Mucosa of stomach (tissue), 1 donor: ENCODE data around the gene DLGAP4.

ENCODE experiments used
- H3K27me3 ChIP-seq: one replicate; pipeline ENCODE4 v1.7.0; 2013; ENCODE audit warnings: mild to moderate bottlenecking, low read length; ENCODE audit not compliant: control insufficient read depth, insufficient read depth
- H3K36me3 ChIP-seq: one replicate; pipeline ENCODE4 v1.7.0; 2013; ENCODE audit warnings: low read length; ENCODE audit not compliant: control insufficient read depth, insufficient read depth
- H3K4me1 ChIP-seq: one replicate; pipeline ENCODE4 v1.7.0; 2013; ENCODE audit warnings: mild to moderate bottlenecking, low read length; ENCODE audit not compliant: control insufficient read depth, insufficient read depth
- H3K4me3 ChIP-seq: one replicate; pipeline ENCODE4 v1.7.0; 2013; ENCODE audit warnings: low read length
- H3K9ac ChIP-seq: one replicate; pipeline ENCODE4 v1.7.0; 2013; ENCODE audit warnings: mild to moderate bottlenecking, low read length, moderate library complexity
- H3K9me3 ChIP-seq: one replicate; pipeline ENCODE4 v1.7.0; 2013; ENCODE audit warnings: mild to moderate bottlenecking, low read length, moderate library complexity; ENCODE audit not compliant: control insufficient read depth
- donor health status: Pancreatic carcinoma.

The DLGAP4 gene

DNA sequence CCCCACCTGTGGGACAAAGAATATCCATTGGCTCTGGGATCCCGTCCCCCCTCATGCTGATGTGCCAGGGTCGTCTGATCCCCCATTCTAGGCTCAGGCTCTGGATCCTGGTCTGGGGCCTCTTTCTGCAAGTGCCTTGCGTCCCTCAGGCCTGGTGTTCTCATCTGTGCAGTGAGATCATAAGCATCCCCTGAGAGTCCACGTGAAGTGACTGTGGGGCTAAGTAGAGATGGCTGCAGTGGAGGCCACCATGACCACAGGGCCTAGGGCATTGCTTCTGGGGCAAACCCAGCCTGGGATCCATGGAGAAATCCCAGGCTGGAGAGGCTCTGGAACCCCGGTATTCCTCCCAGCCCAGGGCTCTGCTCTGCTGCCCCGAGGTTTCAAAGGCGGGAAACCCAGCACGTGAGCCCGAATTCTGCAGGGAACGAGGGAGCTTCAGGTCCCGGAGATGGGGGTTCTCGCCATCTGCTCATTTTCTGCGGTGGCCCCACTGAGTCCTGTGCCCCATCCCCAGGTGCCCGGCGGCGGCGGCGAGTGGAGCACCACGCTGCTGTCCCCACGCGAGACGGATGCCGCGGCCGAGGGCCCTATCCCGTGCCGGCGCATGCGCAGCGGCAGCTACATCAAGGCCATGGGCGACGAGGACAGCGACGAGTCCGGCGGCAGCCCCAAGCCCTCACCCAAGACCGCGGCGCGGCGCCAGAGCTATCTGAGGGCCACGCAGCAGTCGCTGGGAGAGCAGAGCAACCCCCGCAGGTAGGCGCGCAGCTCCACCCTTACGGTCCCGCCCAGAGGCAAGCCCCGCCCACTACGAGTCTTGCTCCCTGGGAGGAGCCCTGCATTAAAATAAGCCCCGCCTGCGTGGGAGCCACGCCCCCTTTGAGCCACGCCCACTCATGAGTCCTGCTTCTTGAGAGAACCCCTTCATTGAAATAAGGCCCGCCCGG is 129.7 kb downstream of the DLGAP4 start:
- Histone ChIP-seq H3K4me3 (no peak overlapping the region), H3K9ac (no peak overlapping the region), H3K4me1 (peaks cover 7% of the 10 kb centered on the region), H3K36me3 (no peaks in the 10 kb centered on the region), H3K27me3 (peaks cover 11% of the 10 kb centered on the region), H3K9me3 (no peaks in the 10 kb centered on the region)

DNA sequence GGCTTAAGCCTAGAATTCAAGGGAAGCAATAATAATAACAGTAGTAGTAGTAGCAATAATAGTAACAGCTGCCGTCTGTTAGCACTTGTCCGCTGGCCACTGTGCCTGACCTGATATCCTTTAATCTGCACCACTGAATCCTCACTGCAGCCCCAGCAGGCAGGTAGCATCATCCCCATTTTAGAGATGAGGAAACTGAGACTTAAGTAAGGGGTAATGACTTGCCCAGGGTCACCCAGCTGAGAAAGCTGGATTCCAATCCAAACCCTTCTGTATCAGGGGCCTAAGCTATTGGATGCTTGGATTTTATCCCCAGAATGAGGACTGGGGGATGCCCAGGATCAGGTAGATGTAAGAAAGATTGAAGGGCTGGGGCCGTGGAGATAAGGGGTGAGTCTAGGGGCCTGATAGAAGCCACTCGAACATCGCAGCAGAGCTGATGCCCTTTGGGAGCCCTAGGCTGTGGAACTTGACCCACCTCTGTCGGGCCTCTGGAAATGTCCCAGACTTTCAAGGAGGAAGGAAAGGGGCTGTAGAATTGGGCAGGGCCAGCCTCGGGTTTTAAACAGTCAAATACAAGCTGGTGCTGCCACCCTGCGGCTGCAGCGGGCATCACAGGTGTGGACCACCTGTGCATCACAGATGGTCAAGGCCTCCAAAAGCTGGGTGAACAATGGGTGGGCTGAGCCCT is 133.0 kb downstream of the DLGAP4 start:
- no peaks in the 10 kb centered on the region for H3K9me3 ChIP-seq
- peaks cover 7% of the 10 kb centered on the region for H3K4me1 ChIP-seq
- no peak overlapping the region for H3K4me3 ChIP-seq
- H3K27me3 ChIP-seq: peaks cover 11% of the 10 kb centered on the region
- no peak overlapping the region for H3K9ac ChIP-seq
- H3K36me3 ChIP-seq: no peaks in the 10 kb centered on the region

DNA sequence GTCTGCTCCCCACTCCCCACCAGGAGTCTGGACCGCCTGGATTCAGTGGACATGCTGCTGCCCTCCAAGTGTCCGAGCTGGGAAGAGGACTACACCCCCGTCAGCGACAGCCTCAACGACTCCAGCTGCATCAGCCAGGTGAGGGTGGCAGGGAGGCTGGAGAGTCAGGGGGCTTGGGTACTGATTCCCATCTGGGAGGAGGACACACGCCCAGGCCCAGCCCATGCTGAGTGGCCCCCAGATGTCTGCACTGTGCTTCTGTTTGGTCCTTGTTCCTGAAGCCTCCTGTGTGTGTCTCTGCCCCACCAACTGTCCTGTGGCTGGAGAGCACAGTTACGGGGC is 133.6 kb downstream of the DLGAP4 start:
- Histone ChIP-seq H3K4me1 (peaks cover 7% of the 10 kb centered on the region), H3K9ac (no peak overlapping the region), H3K27me3 (peaks cover 11% of the 10 kb centered on the region), H3K36me3 (no peaks in the 10 kb centered on the region), H3K4me3 (no peak overlapping the region), H3K9me3 (no peaks in the 10 kb centered on the region)

DNA sequence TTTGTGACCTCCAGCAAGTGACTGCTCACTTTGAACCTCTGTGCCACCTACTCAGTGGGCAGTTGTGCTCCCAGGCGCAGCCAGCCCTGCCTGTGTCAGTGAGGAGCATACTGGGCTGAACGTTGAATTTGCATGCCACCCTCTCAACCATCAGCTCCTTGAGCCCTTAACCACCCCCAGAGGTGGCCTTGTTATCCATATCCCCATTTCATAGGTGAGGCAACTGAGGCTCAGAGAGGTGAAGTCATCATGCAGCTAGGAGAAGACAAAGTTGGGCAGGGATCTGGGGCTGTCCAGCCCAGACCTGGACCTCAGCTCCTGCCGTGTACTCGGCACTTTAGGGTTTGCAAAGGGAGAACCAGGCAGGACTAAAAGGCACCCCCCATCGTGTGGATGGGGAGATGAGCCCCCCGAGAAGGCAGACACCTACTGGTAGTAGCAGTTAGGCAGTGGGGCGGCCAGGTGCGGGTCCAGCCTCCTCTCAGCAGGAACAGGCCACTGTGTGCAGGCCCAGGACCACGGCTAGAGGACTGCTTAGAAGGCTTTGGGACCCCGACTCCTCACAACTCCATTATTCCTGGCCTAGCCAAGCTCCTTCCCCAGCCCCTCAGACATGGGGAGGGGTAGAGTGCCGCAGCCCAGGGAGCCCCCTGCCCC is 134.4 kb downstream of the DLGAP4 start:
- no peaks in the 10 kb centered on the region for H3K36me3 ChIP-seq
- H3K4me3 ChIP-seq: no peak overlapping the region
- peaks cover 7% of the 10 kb centered on the region for H3K27me3 ChIP-seq
- peaks cover 7% of the 10 kb centered on the region for H3K4me1 ChIP-seq
- no peaks in the 10 kb centered on the region for H3K9me3 ChIP-seq
- H3K9ac ChIP-seq: no peak overlapping the region

DNA sequence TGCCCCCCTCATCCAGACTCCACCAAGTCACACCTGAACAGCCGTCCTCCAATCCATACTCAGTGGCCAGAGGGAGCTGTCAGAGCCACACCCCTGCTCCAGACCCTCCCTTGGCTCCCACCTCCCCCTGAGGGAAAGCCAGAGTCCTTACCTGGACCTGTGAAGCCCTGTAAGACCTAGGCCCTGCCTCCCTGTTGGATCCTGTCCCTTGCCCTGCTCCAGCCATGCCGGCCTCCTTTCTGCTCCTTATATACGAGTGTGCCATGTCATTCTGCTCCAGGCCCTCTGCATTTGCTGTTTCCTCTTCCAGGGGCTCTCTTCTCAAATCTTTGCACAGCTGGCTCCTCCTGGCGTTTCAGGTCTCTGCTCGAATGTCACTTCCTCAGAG is 134.9 kb downstream of the DLGAP4 start:
- Histone ChIP-seq H3K9me3 (no peaks in the 10 kb centered on the region), H3K4me1 (peaks cover 3% of the 10 kb centered on the region)

DNA sequence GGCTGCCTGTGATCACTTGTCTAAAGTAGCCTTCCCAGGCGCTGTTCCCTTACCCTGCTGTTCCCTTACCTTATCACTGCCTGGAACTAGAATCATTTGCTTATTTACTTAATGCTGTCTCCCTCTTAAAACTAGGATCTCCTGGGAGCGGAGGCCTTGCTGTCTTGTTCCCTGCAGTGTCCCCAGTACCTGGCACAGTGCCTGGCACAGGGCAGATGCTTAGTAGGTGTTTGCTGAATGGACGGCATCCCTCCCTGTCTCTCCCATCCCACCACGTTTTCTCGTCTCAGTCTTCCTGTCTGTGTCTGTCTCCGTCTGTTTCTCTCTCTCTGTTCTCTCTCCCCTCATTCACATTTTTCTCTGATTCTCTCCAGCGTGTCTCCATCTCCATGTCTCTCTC is 135.3 kb downstream of the DLGAP4 start:
- no peak overlapping the region for H3K4me3 ChIP-seq
- no peak overlapping the region for H3K9ac ChIP-seq
- no peaks in the 10 kb centered on the region for H3K4me1 ChIP-seq
- H3K27me3 ChIP-seq: peaks cover 7% of the 10 kb centered on the region
- H3K36me3 ChIP-seq: no peaks in the 10 kb centered on the region
- H3K9me3 ChIP-seq: no peaks in the 10 kb centered on the region

More for the DNA sequence above, 134.9 kb downstream of the DLGAP4 start:
- no peak overlapping the region for H3K9ac ChIP-seq
- H3K36me3 ChIP-seq: no peaks in the 10 kb centered on the region
- no peak overlapping the region for H3K4me3 ChIP-seq
- peaks cover 7% of the 10 kb centered on the region for H3K27me3 ChIP-seq

DNA sequence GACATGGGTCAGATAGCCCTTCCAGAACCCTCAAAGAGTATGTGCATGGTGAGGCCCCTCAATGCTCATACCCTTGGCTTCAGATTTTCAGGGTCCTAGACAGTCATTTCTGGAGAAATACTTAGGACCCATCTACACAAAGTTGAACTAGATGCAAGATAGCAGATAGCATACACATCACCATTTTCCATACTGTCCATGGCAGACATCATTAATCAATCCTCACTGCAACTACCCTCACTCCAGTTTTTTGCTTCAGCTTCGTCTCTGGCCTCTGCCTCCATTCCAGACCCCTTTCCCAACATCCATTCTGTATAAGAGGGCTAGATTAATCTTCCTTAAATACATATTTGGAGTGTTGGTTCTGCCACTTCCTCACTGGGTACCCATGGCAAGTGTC is 139.7 kb downstream of the DLGAP4 start:
- H3K27me3 ChIP-seq: no peaks in the 10 kb centered on the region
- no peak overlapping the region for H3K4me3 ChIP-seq
- H3K9ac ChIP-seq: no peak overlapping the region
- no peaks in the 10 kb centered on the region for H3K4me1 ChIP-seq
- no peaks in the 10 kb centered on the region for H3K36me3 ChIP-seq
- H3K9me3 ChIP-seq: no peaks in the 10 kb centered on the region

GRCh38 chr20:36446557-36446956 is 140.4 kb downstream of the DLGAP4 start:
- Histone ChIP-seq H3K4me3 (no peak overlapping the region), H3K9ac (no peak overlapping the region), H3K27me3 (no peaks in the 10 kb centered on the region), H3K36me3 (no peaks in the 10 kb centered on the region), H3K9me3 (no peaks in the 10 kb centered on the region), H3K4me1 (no peaks in the 10 kb centered on the region)

- Histone ChIP-seq H3K4me3 (no peak overlapping the region), H3K36me3 (no peaks in the 10 kb centered on the region)
These were observed 141.0 kb downstream of the DLGAP4 start for GRCh38 chr20:36447101-36447500.

GRCh38 chr20:36449663-36450062 is 143.5 kb downstream of the DLGAP4 start:
- Histone ChIP-seq H3K4me3 (no peak overlapping the region), H3K4me1 (no peaks in the 10 kb centered on the region), H3K9ac (no peak overlapping the region), H3K27me3 (peaks cover 3% of the 10 kb centered on the region), H3K9me3 (no peaks in the 10 kb centered on the region), H3K36me3 (no peaks in the 10 kb centered on the region)

More at GRCh38 chr20:36447101-36447500, 141.0 kb downstream of the DLGAP4 start:
- H3K27me3 ChIP-seq: no peaks in the 10 kb centered on the region
- H3K4me1 ChIP-seq: no peaks in the 10 kb centered on the region
- H3K9ac ChIP-seq: no peak overlapping the region
- no peaks in the 10 kb centered on the region for H3K9me3 ChIP-seq

GRCh38 chr20:36454332-36454697 is 148.2 kb downstream of the DLGAP4 start:
- H3K9me3 ChIP-seq: no peaks in the 10 kb centered on the region
- no peaks in the 10 kb centered on the region for H3K4me1 ChIP-seq
- H3K27me3 ChIP-seq: peaks cover 3% of the 10 kb centered on the region
- H3K4me3 ChIP-seq: no peak overlapping the region
- no peaks in the 10 kb centered on the region for H3K36me3 ChIP-seq
- H3K9ac ChIP-seq: no peak overlapping the region
